Neural cell (in vitro differentiated cells): ENCODE results near the gene KANSL3. TPM values are rescaled to one million over a fixed set of nuclear protein-coding genes. Genes with fewer than 3 reads are reported as not detected.

Source experiments
- H2AFZ ChIP-seq: fragments of 200-600, 300-800 bp; sonication (generic), shearing (Covaris generic); 2 replicates; pipeline ENCODE4 v1.6.0; 2014; ENCODE audit warnings: low read depth, mild to moderate bottlenecking, antibody characterized with exemption, low read length, moderate library complexity
- H3F3A ChIP-seq: fragments of 200-600 bp; shearing (Covaris generic); 2 replicates; pipeline ENCODE4 v1.6.1; 2016; ENCODE audit warnings: mild to moderate bottlenecking, moderate library complexity, mixed read lengths, antibody characterized with exemption, low read length; ENCODE audit not compliant: insufficient read depth, poor library complexity, severe bottlenecking
- H3K27ac ChIP-seq: fragments of 200-600, 300-800 bp; sonication (generic), shearing (Covaris generic); 2 replicates; pipeline ENCODE4 v1.5.1; 2014; ENCODE audit warnings: mild to moderate bottlenecking, low read length, moderate library complexity
- H3K27me3 ChIP-seq: fragments of 300-800, 200-600 bp; sonication (generic), shearing (Covaris generic); 2 replicates; pipeline ENCODE4 v1.6.0; 2014; ENCODE audit warnings: mild to moderate bottlenecking, low read depth, low read length, moderate library complexity; ENCODE audit not compliant: insufficient read depth
- H3K36me3 ChIP-seq: fragments of 300-800, 200-600 bp; sonication (generic), shearing (Covaris generic); 2 replicates; pipeline ENCODE4 v1.5.1; 2014; ENCODE audit warnings: mild to moderate bottlenecking, antibody characterized with exemption, low read length, moderate library complexity; ENCODE audit not compliant: insufficient read depth
- H3K4me2 ChIP-seq: fragments of 300-800, 200-600 bp; sonication (generic), shearing (Covaris generic); 2 replicates; pipeline ENCODE4 v1.6.0; 2014; ENCODE audit warnings: mild to moderate bottlenecking, low read length
- H3K4me3 ChIP-seq: fragments of 300-800, 200-600 bp; sonication (generic), shearing (Covaris generic); 2 replicates; pipeline ENCODE4 v1.5.1; 2014; ENCODE audit warnings: mild to moderate bottlenecking, low read length, moderate library complexity
- H3K79me2 ChIP-seq: fragments of 200-600 bp; shearing (Covaris generic); replicated peaks from 2 replicates; pipeline ENCODE4 v1.6.0; 2014; ENCODE audit warnings: mild to moderate bottlenecking, low read length, moderate library complexity; ENCODE audit not compliant: insufficient read depth
- H3K9ac ChIP-seq: fragments of 300-800, 200-600 bp; sonication (generic), shearing (Covaris generic); 2 replicates; pipeline ENCODE4 v1.6.1; 2016; ENCODE audit warnings: mild to moderate bottlenecking, low read length, mixed read lengths
- H3K9me2 ChIP-seq: fragments of 200-600 bp; shearing (Covaris generic); 2 replicates; pipeline ENCODE4 v1.6.1; 2016; ENCODE audit warnings: mild to moderate bottlenecking, low read length, mixed read lengths; ENCODE audit not compliant: insufficient read depth
- H3K9me3 ChIP-seq: fragments of 200-600, 300-800 bp; sonication (generic), shearing (Covaris generic); 2 replicates; pipeline ENCODE4 v1.6.1; 2016; ENCODE audit warnings: mild to moderate bottlenecking, mixed run types, low read length, moderate library complexity, mixed read lengths
- H4K20me1 ChIP-seq: fragments of 200-600 bp; shearing (Covaris generic); 2 replicates; pipeline ENCODE4 v1.6.1; 2016; ENCODE audit warnings: mild to moderate bottlenecking, mixed run types; ENCODE audit not compliant: insufficient read depth
- EP300 ChIP-seq: fragments of 450-650 bp; conservative IDR thresholded peaks from 2 replicates; pipeline ENCODE4 v1.6.1; 2014; ENCODE audit warnings: antibody characterized with exemption, mild to moderate bottlenecking, moderate library complexity; ENCODE audit not compliant: poor library complexity, severe bottlenecking
- EZH2 ChIP-seq: fragments of 200-600, 300-800 bp; shearing (Covaris generic), sonication (generic); IDR thresholded peaks from 2 replicates; pipeline ENCODE4 v1.6.1; 2014; ENCODE audit warnings: antibody characterized with exemption, low read length, borderline replicate concordance, mild to moderate bottlenecking; ENCODE audit not compliant: insufficient read depth, poor library complexity, severe bottlenecking
- MXI1 ChIP-seq: fragments of 450-650 bp; conservative IDR thresholded peaks from 2 replicates; pipeline ENCODE4 v1.6.1; 2014; ENCODE audit warnings: antibody characterized with exemption, mild to moderate bottlenecking; ENCODE audit not compliant: poor library complexity, severe bottlenecking
- POLR2AphosphoS5 ChIP-seq: IDR thresholded peaks from 2 replicates; pipeline ENCODE4 v1.6.1; 2012
- RAD21 ChIP-seq: fragments of 450-650 bp; conservative IDR thresholded peaks from 2 replicates; pipeline ENCODE4 v1.6.1; 2014; ENCODE audit warnings: antibody characterized with exemption, mild to moderate bottlenecking, moderate library complexity
- SMC3 ChIP-seq: fragments of 450-650 bp; conservative IDR thresholded peaks from 2 replicates; pipeline ENCODE4 v1.6.1; 2014; ENCODE audit warnings: antibody characterized with exemption, mild to moderate bottlenecking, moderate library complexity; ENCODE audit not compliant: poor library complexity
- TAF1 ChIP-seq: IDR thresholded peaks from 2 replicates; pipeline ENCODE4 v1.6.1; 2012; ENCODE audit warnings: low read depth
- polyA plus RNA-seq: library from polyadenylated mRNA; depleted of rRNA; stranded (reverse); fragments of >200 nt; gene quantifications from 2 replicates; pipeline ENCODE4 v1.2.3, GENCODE V29; 2014
- TF ChIP-seq, protein P1 (sequence below): fragments of 450-650 bp; IDR thresholded peaks from 2 replicates; pipeline ENCODE4 v1.5.1; 2014; ENCODE audit warnings: antibody characterized with exemption, mild to moderate bottlenecking, moderate library complexity; ENCODE audit not compliant: poor library complexity, severe bottlenecking
- TF ChIP-seq, protein P2 (sequence below): IDR thresholded peaks from 2 replicates; pipeline ENCODE4 v1.6.1; 2012; ENCODE audit warnings: borderline replicate concordance

The KANSL3 gene
- polyA plus RNA-seq, 1 donor from 2014 or later, result 37.7 TPM

DNA sequence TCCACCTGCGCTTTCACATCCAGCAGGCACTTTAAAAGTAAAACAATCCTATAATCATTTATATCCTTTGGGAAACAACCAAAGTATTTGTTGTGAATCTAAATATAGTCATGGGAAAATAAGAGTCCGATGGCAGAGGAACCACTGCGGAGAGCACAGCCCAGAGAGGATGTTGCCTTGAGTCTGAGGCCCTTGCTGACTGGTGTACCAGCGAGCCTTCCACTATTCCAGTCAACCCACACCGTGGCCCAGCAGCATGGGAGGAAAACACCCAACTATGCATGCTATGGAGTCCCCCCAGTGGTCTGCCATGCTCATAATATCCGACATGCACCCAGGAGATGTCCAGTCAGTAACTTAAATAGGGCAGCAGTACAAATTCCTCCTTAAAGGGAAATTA lies 21.6 kb downstream of the KANSL3 start:
- H3F3A ChIP-seq, result no peaks in the 10 kb centered on the region
- no peaks in the 10 kb centered on the region for H3K79me2 ChIP-seq
- no peak overlapping the region for H3K4me3 ChIP-seq
- H3K36me3 ChIP-seq, result peaks cover 22% of the 10 kb centered on the region
- no peak overlapping the region for H2AFZ ChIP-seq
- no peaks in the 10 kb centered on the region for H4K20me1 ChIP-seq
- no peaks in the 10 kb centered on the region for H3K9me3 ChIP-seq
- no peaks in the 10 kb centered on the region for H3K9me2 ChIP-seq
- H3K4me2 ChIP-seq, result no peak overlapping the region
- no peak overlapping the region for H3K27ac ChIP-seq
- TF ChIP-seq EP300 (no peak), EZH2 (no peak)
- TF ChIP-seq, protein P1, sequence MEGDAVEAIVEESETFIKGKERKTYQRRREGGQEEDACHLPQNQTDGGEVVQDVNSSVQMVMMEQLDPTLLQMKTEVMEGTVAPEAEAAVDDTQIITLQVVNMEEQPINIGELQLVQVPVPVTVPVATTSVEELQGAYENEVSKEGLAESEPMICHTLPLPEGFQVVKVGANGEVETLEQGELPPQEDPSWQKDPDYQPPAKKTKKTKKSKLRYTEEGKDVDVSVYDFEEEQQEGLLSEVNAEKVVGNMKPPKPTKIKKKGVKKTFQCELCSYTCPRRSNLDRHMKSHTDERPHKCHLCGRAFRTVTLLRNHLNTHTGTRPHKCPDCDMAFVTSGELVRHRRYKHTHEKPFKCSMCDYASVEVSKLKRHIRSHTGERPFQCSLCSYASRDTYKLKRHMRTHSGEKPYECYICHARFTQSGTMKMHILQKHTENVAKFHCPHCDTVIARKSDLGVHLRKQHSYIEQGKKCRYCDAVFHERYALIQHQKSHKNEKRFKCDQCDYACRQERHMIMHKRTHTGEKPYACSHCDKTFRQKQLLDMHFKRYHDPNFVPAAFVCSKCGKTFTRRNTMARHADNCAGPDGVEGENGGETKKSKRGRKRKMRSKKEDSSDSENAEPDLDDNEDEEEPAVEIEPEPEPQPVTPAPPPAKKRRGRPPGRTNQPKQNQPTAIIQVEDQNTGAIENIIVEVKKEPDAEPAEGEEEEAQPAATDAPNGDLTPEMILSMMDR, result no peak
- no peak overlapping the region for H3K9ac ChIP-seq
- H3K27me3 ChIP-seq, result no peaks in the 10 kb centered on the region

DNA sequence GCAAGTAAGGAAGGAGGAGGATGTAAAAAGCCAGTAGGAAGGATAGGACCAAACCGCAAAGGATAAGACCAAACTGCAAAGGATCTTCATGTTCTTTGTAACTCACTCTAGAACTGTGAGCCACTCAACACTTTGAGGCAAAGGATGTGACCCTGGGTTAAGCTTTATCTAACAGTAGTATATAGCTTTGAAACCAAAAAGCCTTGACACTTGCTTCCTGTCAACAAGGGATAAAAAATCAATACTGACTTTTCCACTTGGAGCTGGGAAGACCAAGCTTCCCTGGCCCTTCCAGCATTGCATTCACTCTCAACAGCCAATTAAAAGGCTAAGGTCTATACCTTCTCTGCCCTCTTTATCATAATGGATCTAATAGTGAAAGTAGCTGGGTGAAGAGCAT lies 22.0 kb downstream of the KANSL3 start:
- no peaks in the 10 kb centered on the region for H3F3A ChIP-seq
- no peaks in the 10 kb centered on the region for H4K20me1 ChIP-seq
- H3K9me2 ChIP-seq, result no peaks in the 10 kb centered on the region
- no peak overlapping the region for H3K27ac ChIP-seq
- H3K9me3 ChIP-seq, result no peaks in the 10 kb centered on the region
- H3K4me2 ChIP-seq, result no peak overlapping the region
- no peak overlapping the region for H3K9ac ChIP-seq
- TF ChIP-seq SMC3 (no peak), EP300 (no peak), TAF1 (no peak), EZH2 (no peak), POLR2AphosphoS5 (no peak), MXI1 (no peak), RAD21 (no peak)
- TF ChIP-seq, protein P1, result no peak
- TF ChIP-seq, protein P2, sequence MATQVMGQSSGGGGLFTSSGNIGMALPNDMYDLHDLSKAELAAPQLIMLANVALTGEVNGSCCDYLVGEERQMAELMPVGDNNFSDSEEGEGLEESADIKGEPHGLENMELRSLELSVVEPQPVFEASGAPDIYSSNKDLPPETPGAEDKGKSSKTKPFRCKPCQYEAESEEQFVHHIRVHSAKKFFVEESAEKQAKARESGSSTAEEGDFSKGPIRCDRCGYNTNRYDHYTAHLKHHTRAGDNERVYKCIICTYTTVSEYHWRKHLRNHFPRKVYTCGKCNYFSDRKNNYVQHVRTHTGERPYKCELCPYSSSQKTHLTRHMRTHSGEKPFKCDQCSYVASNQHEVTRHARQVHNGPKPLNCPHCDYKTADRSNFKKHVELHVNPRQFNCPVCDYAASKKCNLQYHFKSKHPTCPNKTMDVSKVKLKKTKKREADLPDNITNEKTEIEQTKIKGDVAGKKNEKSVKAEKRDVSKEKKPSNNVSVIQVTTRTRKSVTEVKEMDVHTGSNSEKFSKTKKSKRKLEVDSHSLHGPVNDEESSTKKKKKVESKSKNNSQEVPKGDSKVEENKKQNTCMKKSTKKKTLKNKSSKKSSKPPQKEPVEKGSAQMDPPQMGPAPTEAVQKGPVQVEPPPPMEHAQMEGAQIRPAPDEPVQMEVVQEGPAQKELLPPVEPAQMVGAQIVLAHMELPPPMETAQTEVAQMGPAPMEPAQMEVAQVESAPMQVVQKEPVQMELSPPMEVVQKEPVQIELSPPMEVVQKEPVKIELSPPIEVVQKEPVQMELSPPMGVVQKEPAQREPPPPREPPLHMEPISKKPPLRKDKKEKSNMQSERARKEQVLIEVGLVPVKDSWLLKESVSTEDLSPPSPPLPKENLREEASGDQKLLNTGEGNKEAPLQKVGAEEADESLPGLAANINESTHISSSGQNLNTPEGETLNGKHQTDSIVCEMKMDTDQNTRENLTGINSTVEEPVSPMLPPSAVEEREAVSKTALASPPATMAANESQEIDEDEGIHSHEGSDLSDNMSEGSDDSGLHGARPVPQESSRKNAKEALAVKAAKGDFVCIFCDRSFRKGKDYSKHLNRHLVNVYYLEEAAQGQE, result no peak
- peaks cover 23% of the 10 kb centered on the region for H3K36me3 ChIP-seq
- no peak overlapping the region for H2AFZ ChIP-seq
- H3K27me3 ChIP-seq, result no peaks in the 10 kb centered on the region
- H3K79me2 ChIP-seq, result no peaks in the 10 kb centered on the region
- H3K4me3 ChIP-seq, result no peak overlapping the region
